Uterus (tissue), 4 donors: Measurements from ENCODE around the gene P4HA2. TPM values are rescaled to one million over a fixed set of nuclear protein-coding genes. Genes with fewer than 3 reads are reported as not detected.
"Not testable (repeated sequence)": the region's sequence is repeated elsewhere in the genome, so short reads cannot be mapped to it uniquely, and the experiment has no call there.

Experiments used
- DNase-seq, 2 donors: peaks; one replicate each; pipeline ENCODE4 v3.0.0-alpha.2; 2019 to 2020
- H3K27ac ChIP-seq, 2 donors: fragments of 200-600 bp; sonication (generic); 1 replicate in 1 of 2; 2 replicates in 1 of 2; pipeline ENCODE4 v1.5.1; 2016 to 2018
- H3K27me3 ChIP-seq, 2 donors: fragments of 200-600 bp; sonication (generic); one replicate each; pipeline ENCODE4 v1.5.1; 2018 to 2019; ENCODE audit warnings: control low read depth in 1 of 2
- H3K36me3 ChIP-seq, 2 donors: fragments of 200-600 bp; sonication (generic); one replicate each; pipeline ENCODE4 v1.5.1; 2019; ENCODE audit warnings: control low read depth in 1 of 2
- H3K4me1 ChIP-seq, 2 donors: fragments of 200-600 bp; sonication (generic); one replicate each; pipeline ENCODE4 v1.5.1; 2018 to 2019; ENCODE audit warnings: control low read depth in 1 of 2
- H3K4me3 ChIP-seq, 2 donors: fragments of 200-600 bp; sonication (generic); 1 replicate in 1 of 2; 2 replicates in 1 of 2; pipeline ENCODE4 v1.5.1; 2018 to 2019; ENCODE audit warnings: mild to moderate bottlenecking in 1 of 2
- H3K9me3 ChIP-seq, 2 donors: fragments of 200-600 bp; sonication (generic); one replicate each; pipeline ENCODE4 v1.5.1; 2019; ENCODE audit warnings: control low read depth in 1 of 2
- POLR2A ChIP-seq, 2 donors: fragments of 450-650 bp; IDR thresholded peaks; one replicate each; pipeline ENCODE4 v1.6.1; 2016; ENCODE audit warnings: antibody characterized with exemption in 2 of 2, mild to moderate bottlenecking in 1 of 2, moderate library complexity in 1 of 2
- intact Hi-C: fragments of 100-400 bp; cut with DNase I; formaldehyde crosslinking; loops from one replicate; pipeline ENCODE4 v1.15.1; 2023; ENCODE audit warnings: low total_unique reads
- total RNA-seq, 4 donors: library from RNA; depleted of rRNA in 3 of 4; stranded (reverse); fragments of >200 nt in 3 of 4; gene quantifications; one replicate each; pipeline versions ENCODE4 v1.1.0 to v1.2.4, GENCODE V29; 2014 to 2023
- TF ChIP-seq, protein P1 (sequence below), 4 experiments: fragments of 200-600 bp in 2 of 4; fragments of 450-650 bp in 2 of 4; sonication (generic) in 2 of 4; IDR thresholded peaks; one replicate each; pipeline ENCODE4 v1.5.1; 2016 to 2019; ENCODE audit warnings: antibody characterized with exemption in 4 of 4, mild to moderate bottlenecking in 2 of 4, moderate library complexity in 1 of 4
- donor health status: DM: yes; HTN: yes; CAD: no.

P4HA2 gene
- total RNA-seq, 4 donors from 2014 or later: 19.4 to 112 (median 85.2) TPM

GRCh38 chr5:132176521-132176945, 51.1 kb downstream of the P4HA2 start:
- TF ChIP-seq POLR2A (IDR thresholded peaks at IDR 0.05): no peak
- TF ChIP-seq, protein P1, sequence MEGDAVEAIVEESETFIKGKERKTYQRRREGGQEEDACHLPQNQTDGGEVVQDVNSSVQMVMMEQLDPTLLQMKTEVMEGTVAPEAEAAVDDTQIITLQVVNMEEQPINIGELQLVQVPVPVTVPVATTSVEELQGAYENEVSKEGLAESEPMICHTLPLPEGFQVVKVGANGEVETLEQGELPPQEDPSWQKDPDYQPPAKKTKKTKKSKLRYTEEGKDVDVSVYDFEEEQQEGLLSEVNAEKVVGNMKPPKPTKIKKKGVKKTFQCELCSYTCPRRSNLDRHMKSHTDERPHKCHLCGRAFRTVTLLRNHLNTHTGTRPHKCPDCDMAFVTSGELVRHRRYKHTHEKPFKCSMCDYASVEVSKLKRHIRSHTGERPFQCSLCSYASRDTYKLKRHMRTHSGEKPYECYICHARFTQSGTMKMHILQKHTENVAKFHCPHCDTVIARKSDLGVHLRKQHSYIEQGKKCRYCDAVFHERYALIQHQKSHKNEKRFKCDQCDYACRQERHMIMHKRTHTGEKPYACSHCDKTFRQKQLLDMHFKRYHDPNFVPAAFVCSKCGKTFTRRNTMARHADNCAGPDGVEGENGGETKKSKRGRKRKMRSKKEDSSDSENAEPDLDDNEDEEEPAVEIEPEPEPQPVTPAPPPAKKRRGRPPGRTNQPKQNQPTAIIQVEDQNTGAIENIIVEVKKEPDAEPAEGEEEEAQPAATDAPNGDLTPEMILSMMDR (IDR thresholded peaks at IDR 0.05): no peak
- no peak overlapping the region for H3K27ac ChIP-seq
- DNase-seq: no peak

DNA sequence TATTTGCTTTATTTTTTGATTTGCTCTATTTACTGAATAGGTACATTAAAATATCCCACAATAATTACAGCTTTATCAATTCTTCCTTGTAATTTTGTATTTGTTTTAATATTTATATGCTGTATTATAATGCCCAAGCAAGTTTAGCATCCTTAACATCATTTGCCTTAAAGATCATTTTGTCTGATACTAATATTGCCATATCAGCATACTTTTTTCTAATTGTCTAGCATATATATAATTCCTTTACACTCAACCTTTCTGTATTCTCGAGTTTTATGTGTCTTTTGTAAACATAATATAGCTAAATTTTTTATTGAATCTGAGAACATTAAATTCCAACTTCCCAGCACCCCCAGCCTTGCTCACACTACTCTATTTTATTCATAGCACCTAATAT, 64.7 kb downstream of the P4HA2 start:
- peaks cover 0 to 7% of the 10 kb centered on the region in 2 donors for H3K9me3 ChIP-seq
- no peaks in the 10 kb centered on the region for H3K36me3 ChIP-seq
- no peak overlapping the region for H3K27ac ChIP-seq
- no peak for DNase-seq
- H3K4me3 ChIP-seq: no peak overlapping the region
- H3K4me1 ChIP-seq: no peaks in the 10 kb centered on the region
- no peaks in the 10 kb centered on the region for H3K27me3 ChIP-seq
- TF ChIP-seq, protein P1 (IDR thresholded peaks at IDR 0.05): no peak
- no peak for TF ChIP-seq POLR2A (IDR thresholded peaks at IDR 0.05)
- intact Hi-C loops: no loop called here

More at GRCh38 chr5:132176521-132176945, 51.1 kb downstream of the P4HA2 start:
- intact Hi-C loops: no loop called here
- H3K4me1 ChIP-seq: no peaks in the 10 kb centered on the region
- no peaks in the 10 kb centered on the region for H3K27me3 ChIP-seq
- H3K4me3 ChIP-seq: no peak overlapping the region
- no peaks in the 10 kb centered on the region for H3K9me3 ChIP-seq
- H3K36me3 ChIP-seq: no peaks in the 10 kb centered on the region

DNA sequence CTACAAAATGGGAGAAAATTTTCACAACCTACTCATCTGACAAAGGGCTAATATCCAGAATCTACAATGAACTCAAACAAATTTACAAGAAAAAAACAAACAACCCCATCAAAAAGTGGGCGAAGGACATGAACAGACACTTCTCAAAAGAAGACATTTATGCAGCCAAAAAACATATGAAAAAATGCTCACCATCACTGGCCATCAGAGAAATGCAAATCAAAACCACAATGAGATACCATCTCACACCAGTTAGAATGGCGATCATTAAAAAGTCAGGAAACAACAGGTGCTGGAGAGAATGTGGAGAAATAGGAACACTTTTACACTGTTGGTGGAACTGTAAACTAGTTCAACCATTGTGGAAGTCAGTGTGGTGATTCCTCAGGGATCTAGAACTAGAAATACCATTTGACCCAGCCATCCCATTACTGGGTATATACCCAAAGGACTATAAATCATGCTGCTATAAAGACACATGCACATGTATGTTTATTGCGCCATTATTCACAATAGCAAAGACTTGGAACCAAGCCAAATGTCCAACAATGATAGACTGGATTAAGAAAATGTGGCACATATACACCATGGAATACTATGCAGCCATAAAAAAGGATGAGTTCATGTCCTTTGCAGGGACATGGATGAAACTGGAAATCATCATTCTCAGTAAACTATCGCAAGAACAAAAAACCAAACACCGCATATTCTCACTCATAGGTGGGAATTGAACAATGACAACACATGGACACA, 65.9 kb downstream of the P4HA2 start:
- intact Hi-C loops, H3K36me3 ChIP-seq, H3K27ac ChIP-seq, H3K4me1 ChIP-seq, H3K4me3 ChIP-seq, DNase-seq, H3K27me3 ChIP-seq, H3K9me3 ChIP-seq: not testable (repeated sequence)

- Histone ChIP-seq H3K9me3 (no peaks in the 10 kb centered on the region), H3K4me1 (no peaks in the 10 kb centered on the region), H3K27me3 (no peaks in the 10 kb centered on the region), H3K36me3 (no peaks in the 10 kb centered on the region), H3K27ac (no peak overlapping the region), H3K4me3 (no peak overlapping the region)
- DNase-seq: no peak
- intact Hi-C loops: no loop called here
- TF ChIP-seq, protein P1 (IDR thresholded peaks at IDR 0.05): no peak
- no peak for TF ChIP-seq POLR2A (IDR thresholded peaks at IDR 0.05)
Measured at GRCh38 chr5:132156413-132156812, 71.2 kb downstream of the P4HA2 start.

DNA sequence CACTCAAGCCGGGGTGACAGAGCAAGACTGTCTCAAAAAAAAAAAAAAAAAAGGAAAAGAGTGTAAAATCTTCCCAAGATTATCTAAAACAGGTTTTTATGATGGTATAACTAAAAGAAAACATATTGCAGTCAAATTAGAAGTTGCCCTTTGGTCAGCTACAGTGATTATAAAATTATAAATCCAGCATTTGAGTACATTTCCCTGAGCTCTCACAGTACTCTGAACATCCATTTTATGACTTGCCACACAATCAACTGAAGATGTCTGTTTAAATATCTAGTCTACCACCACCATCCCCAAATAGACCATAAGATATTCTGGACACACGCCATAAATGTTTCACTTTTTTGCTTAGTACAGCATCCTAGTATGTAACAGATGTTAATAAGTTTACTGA, 77.1 kb downstream of the P4HA2 start:
- intact Hi-C loops: no loop called here
- TF ChIP-seq, protein P1 (IDR thresholded peaks at IDR 0.05): no peak
- TF ChIP-seq POLR2A (IDR thresholded peaks at IDR 0.05): no peak
- Histone ChIP-seq H3K36me3 (no peaks in the 10 kb centered on the region), H3K27me3 (no peaks in the 10 kb centered on the region), H3K4me3 (no peak overlapping the region), H3K27ac (no peak overlapping the region), H3K9me3 (no peaks in the 10 kb centered on the region), H3K4me1 (no peaks in the 10 kb centered on the region)
- no peak for DNase-seq
